HFF-Myc (cell line): ENCODE measurements around the gene CDKL4.
"Not testable (repeated sequence)": the region's sequence is repeated elsewhere in the genome, so short reads cannot be mapped to it uniquely, and the experiment has no call there.

Experiments used
- DNase-seq: peaks from one replicate; pipeline ENCODE4 v3.0.0-alpha.2; 2011; ENCODE audit warnings: low read depth; ENCODE audit errors: extremely low read depth
- H3K4me3 ChIP-seq: replicated peaks from 2 replicates; pipeline ENCODE4 v1.5.1; 2011; ENCODE audit warnings: low read depth, mild to moderate bottlenecking, control low read depth, low read length
- TF ChIP-seq, protein P1 (sequence below): IDR thresholded peaks from 2 replicates; pipeline ENCODE4 v1.5.1; 2012; ENCODE audit warnings: mild to moderate bottlenecking, low read depth, low read length, control low read depth; ENCODE audit errors: missing control alignments

Gene CDKL4

DNA sequence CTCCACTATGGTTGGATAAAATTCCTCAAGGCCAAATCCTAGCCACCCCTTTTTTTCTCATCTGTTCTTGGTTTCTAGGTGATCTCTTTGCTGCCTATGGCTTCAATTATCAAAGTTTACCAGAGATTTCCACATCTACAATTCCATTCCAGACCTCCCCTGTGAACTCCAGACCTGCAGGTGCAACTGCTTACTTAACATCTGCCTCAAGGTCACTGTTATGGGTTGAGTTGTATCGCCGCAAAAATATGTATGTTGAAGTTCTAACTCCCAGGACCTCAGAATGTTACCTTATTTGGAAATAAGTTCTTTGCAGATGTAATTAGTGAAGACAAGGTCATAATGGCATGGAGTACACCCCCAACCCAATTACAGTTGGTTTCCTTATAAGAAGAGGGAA lies 62.5 kb downstream of the CDKL4 start:
- peak; percentile 7 for DNase-seq
- TF ChIP-seq, protein P1, sequence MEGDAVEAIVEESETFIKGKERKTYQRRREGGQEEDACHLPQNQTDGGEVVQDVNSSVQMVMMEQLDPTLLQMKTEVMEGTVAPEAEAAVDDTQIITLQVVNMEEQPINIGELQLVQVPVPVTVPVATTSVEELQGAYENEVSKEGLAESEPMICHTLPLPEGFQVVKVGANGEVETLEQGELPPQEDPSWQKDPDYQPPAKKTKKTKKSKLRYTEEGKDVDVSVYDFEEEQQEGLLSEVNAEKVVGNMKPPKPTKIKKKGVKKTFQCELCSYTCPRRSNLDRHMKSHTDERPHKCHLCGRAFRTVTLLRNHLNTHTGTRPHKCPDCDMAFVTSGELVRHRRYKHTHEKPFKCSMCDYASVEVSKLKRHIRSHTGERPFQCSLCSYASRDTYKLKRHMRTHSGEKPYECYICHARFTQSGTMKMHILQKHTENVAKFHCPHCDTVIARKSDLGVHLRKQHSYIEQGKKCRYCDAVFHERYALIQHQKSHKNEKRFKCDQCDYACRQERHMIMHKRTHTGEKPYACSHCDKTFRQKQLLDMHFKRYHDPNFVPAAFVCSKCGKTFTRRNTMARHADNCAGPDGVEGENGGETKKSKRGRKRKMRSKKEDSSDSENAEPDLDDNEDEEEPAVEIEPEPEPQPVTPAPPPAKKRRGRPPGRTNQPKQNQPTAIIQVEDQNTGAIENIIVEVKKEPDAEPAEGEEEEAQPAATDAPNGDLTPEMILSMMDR, result no peak
- H3K4me3 ChIP-seq, result no peak overlapping the region

GRCh38 chr2:39179974-39180960 lies 63.5 kb downstream of the CDKL4 start:
- TF ChIP-seq, protein P1, result no peak
- DNase-seq, result no peak

DNA sequence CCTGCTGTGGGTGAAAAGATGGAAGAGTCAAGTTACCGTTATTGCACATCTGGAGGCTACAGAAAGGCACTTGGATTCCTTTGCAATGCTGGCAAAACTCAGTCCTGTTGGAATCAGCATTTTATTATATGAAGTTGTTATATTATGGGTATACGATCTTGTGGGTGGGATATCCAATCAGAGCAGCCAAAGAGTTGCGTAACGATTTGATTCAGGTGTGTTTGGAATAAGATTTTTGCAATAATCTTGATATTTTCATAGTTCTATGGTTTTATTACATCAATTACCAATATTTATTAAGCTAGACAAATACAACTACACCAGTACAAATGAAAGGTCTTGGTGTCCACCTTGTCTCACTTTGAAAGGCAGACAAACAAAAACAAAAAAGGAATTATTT lies 65.0 kb downstream of the CDKL4 start:
- DNase-seq, result no peak
- no peak overlapping the region for H3K4me3 ChIP-seq
- TF ChIP-seq, protein P1, result no peak

More at GRCh38 chr2:39179974-39180960, 63.5 kb downstream of the CDKL4 start:
- H3K4me3 ChIP-seq, result no peak overlapping the region

DNA sequence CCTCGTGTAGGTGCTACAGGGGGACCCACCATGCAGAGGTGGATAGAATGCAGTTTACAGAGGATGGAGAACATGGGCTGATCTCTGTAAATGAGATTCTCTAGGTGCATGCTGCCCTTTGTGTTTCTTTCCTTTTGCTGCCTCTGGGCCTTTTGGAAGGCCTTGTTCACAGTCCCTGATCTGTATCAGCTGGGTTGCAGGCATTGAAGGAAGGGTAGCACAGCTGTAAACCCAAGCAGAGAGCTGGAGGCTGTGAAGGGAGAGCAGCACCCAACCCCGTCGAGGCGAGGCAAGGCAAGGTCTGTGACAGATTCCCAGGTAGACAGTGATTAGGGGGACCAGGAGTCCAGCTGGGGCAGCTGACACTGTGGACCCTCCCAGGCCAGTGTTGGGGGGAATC lies 66.8 kb downstream of the CDKL4 start:
- DNase-seq, result no peak
- TF ChIP-seq, protein P1, result no peak
- H3K4me3 ChIP-seq, result no peak overlapping the region

DNA sequence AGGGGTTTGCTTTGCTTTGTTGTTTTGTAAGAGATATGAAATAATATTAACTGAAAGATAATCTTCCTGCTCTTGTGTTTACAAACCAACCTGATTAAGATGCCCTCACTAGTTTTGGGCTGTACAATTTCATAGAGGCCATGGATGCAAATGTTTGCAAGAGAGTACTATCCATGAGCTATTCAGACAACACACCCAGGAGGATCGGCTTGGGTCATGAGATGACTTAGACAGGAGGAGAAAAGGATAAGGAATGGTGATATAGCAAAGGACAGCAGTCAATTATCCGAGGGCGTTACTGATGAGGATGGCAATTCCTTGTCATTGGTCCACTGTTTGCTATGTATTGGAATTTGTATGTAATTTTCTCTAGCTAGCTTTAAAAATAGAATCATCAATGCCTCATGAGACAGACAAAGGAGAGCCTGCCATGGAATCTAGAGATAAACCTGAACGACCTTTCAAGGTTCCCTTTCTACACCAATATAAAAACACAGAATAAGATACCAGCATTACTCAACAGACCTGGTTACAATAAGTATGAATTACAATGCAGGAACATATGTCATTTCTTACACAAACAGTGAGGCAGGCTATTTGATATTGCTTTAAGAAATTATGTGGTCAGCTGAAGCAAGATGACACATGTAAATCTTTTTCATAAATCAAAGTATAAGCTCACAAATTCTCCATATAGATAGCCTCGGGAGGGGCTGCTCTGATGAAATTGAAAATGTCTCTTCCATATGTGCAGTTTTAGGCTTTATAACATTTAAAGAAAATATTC lies 68.6 kb downstream of the CDKL4 start:
- H3K4me3 ChIP-seq, result no peak overlapping the region
- DNase-seq, result no peak
- TF ChIP-seq, protein P1, result no peak

- TF ChIP-seq, protein P1, result no peak
- no peak for DNase-seq
- H3K4me3 ChIP-seq, result no peak overlapping the region
These were observed 69.7 kb downstream of the CDKL4 start for GRCh38 chr2:39174022-39174421.

GRCh38 chr2:39172047-39172706 lies 71.6 kb downstream of the CDKL4 start:
- H3K4me3 ChIP-seq, DNase-seq: not testable (repeated sequence)
